Esophagus squamous epithelium (tissue), 5 donors: Measurements from ENCODE around the gene PCDH9. TPM values are rescaled to one million over a fixed set of nuclear protein-coding genes. Genes with fewer than 3 reads are reported as not detected.

ENCODE experiments used
- DNase-seq: peaks from one replicate; lab custom pipeline; 2025; lab: John Stamatoyannopoulos, UW
- H3K27ac ChIP-seq, 4 donors: fragments of 200-600 bp; sonication (generic); one replicate each; pipeline ENCODE4 v1.5.1; 2016 to 2019; ENCODE audit warnings: mild to moderate bottlenecking in 1 of 4
- H3K27me3 ChIP-seq, 4 donors: fragments of 200-600 bp; sonication (generic); 1 replicate in 3 of 4; 2 replicates in 1 of 4; pipeline versions ENCODE4 v1.5.1 to v1.6.0; 2017 to 2021; ENCODE audit warnings: antibody characterized with exemption in 1 of 4
- H3K36me3 ChIP-seq, 3 donors: fragments of 200-600 bp; sonication (generic); one replicate each; pipeline ENCODE4 v1.5.1; 2016 to 2019
- H3K4me1 ChIP-seq, 3 donors: fragments of 200-600 bp; sonication (generic); one replicate each; pipeline ENCODE4 v1.5.1; 2017 to 2019
- H3K4me3 ChIP-seq, 4 donors: fragments of 200-600 bp; sonication (generic); 1 replicate in 3 of 4; 2 replicates in 1 of 4; pipeline ENCODE4 v1.5.1; 2016 to 2019; ENCODE audit warnings: mild to moderate bottlenecking in 2 of 4, moderate library complexity in 1 of 4
- H3K9me3 ChIP-seq, 3 donors: fragments of 200-600 bp; sonication (generic); one replicate each; pipeline ENCODE4 v1.5.1; 2016 to 2019
- POLR2A ChIP-seq, 4 donors: fragments of 450-650 bp; IDR thresholded peaks; one replicate each; pipeline ENCODE4 v1.6.1; 2017; ENCODE audit warnings: antibody characterized with exemption in 4 of 4, mild to moderate bottlenecking in 4 of 4, moderate library complexity in 3 of 4
- WGBS, 2 donors: methylation state at CpG; one replicate each; pipeline ENCODE4 v1.1.5; 2018; 5-methylcytosine and 5-hydroxymethylcytosine counted together
- intact Hi-C: fragments of 100-400 bp; cut with DNase I; formaldehyde crosslinking; loops from one replicate; pipeline ENCODE4 v1.15.0; 2022
- total RNA-seq, 4 donors: library from RNA; depleted of rRNA; stranded (reverse); fragments of >200 nt; gene quantifications; one replicate each; pipeline ENCODE4 v1.1.0, GENCODE V29; 2016
- TF ChIP-seq, protein P1 (sequence below), 6 experiments: fragments of 450-650 bp in 4 of 6; fragments of 200-600 bp in 2 of 6; sonication (generic) in 2 of 6; IDR thresholded peaks; one replicate each; pipeline ENCODE4 v1.5.1; 2016 to 2019; ENCODE audit warnings: antibody characterized with exemption in 6 of 6, mild to moderate bottlenecking in 4 of 6, moderate library complexity in 4 of 6
- donor health status: DM: yes; HTN: yes; CAD: no.

Gene PCDH9
- total RNA-seq, 4 donors from 2014 or later, result 0.04 to 1.9 (median 0.45) TPM

DNA sequence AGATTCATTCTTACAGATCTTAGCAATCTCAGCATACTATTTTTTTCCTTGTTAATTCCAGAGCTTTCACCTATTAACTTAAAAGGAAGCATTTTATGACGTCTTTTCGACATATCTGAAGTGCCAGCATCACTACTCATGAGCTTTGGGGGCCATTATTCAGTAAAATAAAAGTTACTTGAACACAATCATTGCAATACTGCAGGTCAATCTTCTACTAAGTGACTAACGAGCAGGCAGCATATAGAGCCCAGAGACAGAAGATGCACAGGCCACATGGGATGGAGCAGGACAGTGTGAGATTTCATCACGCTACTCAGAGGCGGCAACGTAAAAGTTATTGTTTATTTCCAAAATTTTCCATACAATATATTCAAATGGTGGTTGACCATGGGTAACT is 382.6 kb downstream of the PCDH9 start:
- Histone ChIP-seq H3K4me1 (no peaks in the 10 kb centered on the region), H3K27me3 (no peaks in the 10 kb centered on the region), H3K9me3 (no peaks in the 10 kb centered on the region), H3K4me3 (no peak overlapping the region), H3K36me3 (no peaks in the 10 kb centered on the region), H3K27ac (no peak overlapping the region)
- DNase-seq, result no peak
- TF ChIP-seq POLR2A (IDR thresholded peaks at IDR 0.05), result no peak
- TF ChIP-seq, protein P1, sequence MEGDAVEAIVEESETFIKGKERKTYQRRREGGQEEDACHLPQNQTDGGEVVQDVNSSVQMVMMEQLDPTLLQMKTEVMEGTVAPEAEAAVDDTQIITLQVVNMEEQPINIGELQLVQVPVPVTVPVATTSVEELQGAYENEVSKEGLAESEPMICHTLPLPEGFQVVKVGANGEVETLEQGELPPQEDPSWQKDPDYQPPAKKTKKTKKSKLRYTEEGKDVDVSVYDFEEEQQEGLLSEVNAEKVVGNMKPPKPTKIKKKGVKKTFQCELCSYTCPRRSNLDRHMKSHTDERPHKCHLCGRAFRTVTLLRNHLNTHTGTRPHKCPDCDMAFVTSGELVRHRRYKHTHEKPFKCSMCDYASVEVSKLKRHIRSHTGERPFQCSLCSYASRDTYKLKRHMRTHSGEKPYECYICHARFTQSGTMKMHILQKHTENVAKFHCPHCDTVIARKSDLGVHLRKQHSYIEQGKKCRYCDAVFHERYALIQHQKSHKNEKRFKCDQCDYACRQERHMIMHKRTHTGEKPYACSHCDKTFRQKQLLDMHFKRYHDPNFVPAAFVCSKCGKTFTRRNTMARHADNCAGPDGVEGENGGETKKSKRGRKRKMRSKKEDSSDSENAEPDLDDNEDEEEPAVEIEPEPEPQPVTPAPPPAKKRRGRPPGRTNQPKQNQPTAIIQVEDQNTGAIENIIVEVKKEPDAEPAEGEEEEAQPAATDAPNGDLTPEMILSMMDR (IDR thresholded peaks at IDR 0.05), result no peak
- WGBS, 2 donors, result 69 to 86% methylated on average over 6 of the region's 6 CpGs
- intact Hi-C loops, result no loop called here

DNA sequence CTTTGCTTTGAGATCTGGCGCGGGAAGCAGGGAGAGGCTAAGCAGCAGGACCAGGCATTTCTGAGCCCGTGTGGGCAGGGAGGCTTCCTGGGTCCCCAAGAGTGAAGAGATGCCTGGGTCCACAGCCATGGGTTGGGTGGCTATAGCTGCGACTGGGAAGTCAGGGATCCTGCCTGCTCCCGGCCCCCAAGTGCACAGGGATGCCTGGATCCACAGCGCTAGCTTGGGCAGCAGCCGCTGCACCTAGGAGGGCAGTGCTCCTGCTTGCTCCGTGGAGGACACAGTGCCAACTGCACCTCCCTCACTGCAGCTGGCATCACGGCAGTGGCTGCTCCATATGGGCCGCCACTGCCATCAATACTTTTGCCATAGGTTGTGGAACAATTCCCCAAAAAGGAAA is 384.7 kb downstream of the PCDH9 start:
- Histone ChIP-seq H3K4me3 (no peak overlapping the region), H3K4me1 (no peaks in the 10 kb centered on the region), H3K36me3 (no peaks in the 10 kb centered on the region), H3K27me3 (no peaks in the 10 kb centered on the region), H3K9me3 (no peaks in the 10 kb centered on the region), H3K27ac (no peak overlapping the region)
- no peak for DNase-seq
- intact Hi-C loops, result no loop called here
- WGBS, 2 donors, result 76% methylated on average over 3 to 4 of the region's 10 CpGs
- TF ChIP-seq, protein P1 (IDR thresholded peaks at IDR 0.05), result no peak
- TF ChIP-seq POLR2A (IDR thresholded peaks at IDR 0.05), result no peak

DNA sequence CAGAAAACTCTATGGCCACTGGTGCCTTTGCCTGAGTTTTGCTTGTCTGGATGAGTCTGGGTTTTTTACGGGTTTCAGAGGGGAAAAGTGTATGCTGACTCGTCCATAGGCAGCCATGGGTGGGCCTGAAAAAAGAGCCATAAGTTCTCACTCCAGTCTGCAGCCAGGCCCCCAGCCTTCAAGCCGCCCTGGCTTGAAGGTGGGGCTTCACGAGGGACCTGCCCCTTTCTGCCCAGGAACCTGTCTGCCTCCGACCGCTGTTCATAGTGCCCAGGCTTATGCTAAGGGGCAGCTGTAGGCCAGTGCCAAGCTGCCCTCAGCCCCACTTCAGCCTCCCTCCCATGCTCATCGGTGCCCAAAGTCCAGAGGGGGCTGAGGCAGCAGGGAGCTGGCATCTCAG is 385.2 kb downstream of the PCDH9 start:
- no peaks in the 10 kb centered on the region for H3K36me3 ChIP-seq
- no peak overlapping the region for H3K4me3 ChIP-seq
- no peak for TF ChIP-seq POLR2A (IDR thresholded peaks at IDR 0.05)
- TF ChIP-seq, protein P1 (IDR thresholded peaks at IDR 0.05), result no peak
- H3K4me1 ChIP-seq, result no peaks in the 10 kb centered on the region
- WGBS, 2 donors, result 73 to 74% methylated on average over 3 to 4 of the region's 7 CpGs
- H3K27ac ChIP-seq, result no peak overlapping the region
- no peaks in the 10 kb centered on the region for H3K9me3 ChIP-seq
- H3K27me3 ChIP-seq, result no peaks in the 10 kb centered on the region
- intact Hi-C loops, result no loop called here
- DNase-seq, result no peak

DNA sequence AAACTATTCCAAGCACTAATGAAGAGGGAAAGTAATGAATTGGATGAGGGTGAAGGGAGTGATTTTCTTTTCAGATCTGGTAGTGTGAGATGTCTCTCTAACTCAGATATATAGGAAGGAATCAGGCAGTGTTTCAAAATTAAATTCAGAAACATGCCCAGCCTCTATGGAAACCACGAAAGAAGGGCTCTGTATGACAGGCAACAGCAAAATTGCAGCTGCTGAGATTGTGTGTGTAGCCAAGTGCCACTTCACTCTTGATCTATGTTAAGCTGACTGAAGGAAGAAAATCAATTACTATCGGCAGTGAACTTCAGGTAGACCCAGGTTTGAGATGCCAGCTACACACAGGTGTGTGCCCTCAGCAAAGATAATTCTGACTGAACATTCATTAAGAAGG is 387.4 kb downstream of the PCDH9 start:
- no peaks in the 10 kb centered on the region for H3K27me3 ChIP-seq

DNA sequence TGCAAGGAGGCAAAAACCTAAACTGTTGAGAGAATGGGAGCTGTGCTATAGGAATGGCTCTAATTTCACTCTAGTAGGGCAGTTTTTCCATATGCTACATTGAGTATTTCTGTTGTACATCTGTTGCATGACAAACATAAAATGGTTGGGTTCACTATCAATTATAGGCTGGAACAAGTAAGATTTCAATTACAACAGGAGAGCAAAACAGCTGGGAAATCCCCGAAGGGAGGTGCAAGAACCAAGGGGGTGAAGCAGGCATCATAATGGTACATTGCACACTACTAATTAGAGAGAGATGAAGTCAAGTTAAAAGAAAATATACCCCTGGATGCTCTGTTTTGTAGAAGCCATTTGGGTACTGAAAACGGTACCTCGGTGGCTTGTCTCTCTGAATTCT is 389.5 kb downstream of the PCDH9 start:
- Histone ChIP-seq H3K36me3 (no peaks in the 10 kb centered on the region), H3K27ac (no peak overlapping the region), H3K9me3 (no peaks in the 10 kb centered on the region), H3K4me3 (no peak overlapping the region), H3K4me1 (no peaks in the 10 kb centered on the region), H3K27me3 (no peaks in the 10 kb centered on the region)
- WGBS, 2 donors, result 85 to 87% methylated on average over 3 of the region's 3 CpGs
- intact Hi-C loops, result no loop called here
- no peak for DNase-seq
- TF ChIP-seq, protein P1 (IDR thresholded peaks at IDR 0.05), result no peak
- TF ChIP-seq POLR2A (IDR thresholded peaks at IDR 0.05), result no peak

More for the DNA sequence above, 387.4 kb downstream of the PCDH9 start:
- intact Hi-C loops, result no loop called here
- TF ChIP-seq, protein P1 (IDR thresholded peaks at IDR 0.05), result no peak
- TF ChIP-seq POLR2A (IDR thresholded peaks at IDR 0.05), result no peak
- WGBS, 2 donors, result 55 to 59% methylated on average over 2 of the region's 2 CpGs
- no peaks in the 10 kb centered on the region for H3K4me1 ChIP-seq
- DNase-seq, result no peak
- no peak overlapping the region for H3K27ac ChIP-seq
- no peaks in the 10 kb centered on the region for H3K36me3 ChIP-seq
- no peak overlapping the region for H3K4me3 ChIP-seq
- no peaks in the 10 kb centered on the region for H3K9me3 ChIP-seq
